GM19463 (cell line): ENCODE results near the gene RWDD2A.
"Not testable (repeated sequence)": the region's sequence is repeated elsewhere in the genome, so short reads cannot be mapped to it uniquely, and the experiment has no call there.

ENCODE experiments used
- ATAC-seq: cut with Tn5 transposase; IDR thresholded peaks from one replicate; pipeline ENCODE4 v1.9.1; 2021; ENCODE audit warnings: mild to moderate bottlenecking, moderate library complexity; ENCODE audit not compliant: unreplicated experiment

Gene RWDD2A

GRCh38 chr6:83192871-83193746, at the start of gene RWDD2A, which contains the start of gene PGM3:
Gene RWDD2A (plus strand): TSS chr6:83193357. CDS start chr6:83194452, 1,095 bp downstream.
Gene PGM3 (minus strand): TSS chr6:83193265. CDS start chr6:83191012, 2,253 bp downstream.
- ATAC-seq, result peak; percentile 96

GRCh38 chr6:83151114-83151513, 42.0 kb upstream of the RWDD2A start:
- ATAC-seq, result no peak

- no peak for ATAC-seq
Observed at GRCh38 chr6:83152913-83153312, 40.2 kb upstream of the RWDD2A start.

- ATAC-seq, result no peak
Observed at GRCh38 chr6:83153883-83154521, 39.2 kb upstream of the RWDD2A start.

GRCh38 chr6:83155794-83156193, 37.4 kb upstream of the RWDD2A start:
- ATAC-seq, result no peak

- no peak for ATAC-seq
Observed at GRCh38 chr6:83160167-83160566, 33.0 kb upstream of the RWDD2A start.

GRCh38 chr6:83167726-83168278, 25.4 kb upstream of the RWDD2A start:
- no peak for ATAC-seq

GRCh38 chr6:83168556-83168955, 24.6 kb upstream of the RWDD2A start:
- no peak for ATAC-seq

- ATAC-seq, result no peak
Observed at GRCh38 chr6:83169106-83169505, 24.1 kb upstream of the RWDD2A start.

- ATAC-seq, result no peak
Observed at GRCh38 chr6:83169511-83169910, 23.6 kb upstream of the RWDD2A start.

- ATAC-seq, result no peak
Observed at GRCh38 chr6:83176246-83176645, 16.9 kb upstream of the RWDD2A start.

- no peak for ATAC-seq
Observed at GRCh38 chr6:83180426-83180950, 12.7 kb upstream of the RWDD2A start.

GRCh38 chr6:83182114-83182513, 11.0 kb upstream of the RWDD2A start:
- no peak for ATAC-seq

- ATAC-seq, result no peak
Observed at GRCh38 chr6:83183082-83183828, 9.9 kb upstream of the RWDD2A start.

- ATAC-seq, result no peak
Observed at GRCh38 chr6:83185096-83185495, 8.1 kb upstream of the RWDD2A start.

GRCh38 chr6:83188501-83188900, 4.7 kb upstream of the RWDD2A start:
- ATAC-seq, result no peak

- ATAC-seq, result no peak
Observed at GRCh38 chr6:83190626-83191025, 2.5 kb upstream of the RWDD2A start.

GRCh38 chr6:83191974-83192373, 1.2 kb upstream of the RWDD2A start:
- ATAC-seq, result not testable (repeated sequence)

GRCh38 chr6:83192456-83192855, 701 bp upstream of the RWDD2A start:
- no peak for ATAC-seq

GRCh38 chr6:83193747-83194566, 800 bp downstream of the RWDD2A start:
- peak; percentile 16 for ATAC-seq
